Endothelial cell of umbilical vein (primary cell): ENCODE measurements around the gene CTNNA2. TPM values are rescaled to one million over a fixed set of nuclear protein-coding genes. Genes with fewer than 3 reads are reported as not detected.

ENCODE experiments used
- BruUV-seq: library from RNA; stranded (reverse); fragments of 400-500 nt; replicated peaks from 2 replicates; lab custom pipeline; 2021; lab: Mats Ljungman, UMichigan
- CTCF ChIA-PET: fragments of 300-600, 350-600 bp; sonication (Branson Sonifier 250); formaldehyde crosslinking; loops from one replicate; lab custom pipeline; 2021; ENCODE audit warnings: antibody characterized with exemption, inconsistent platforms; lab: Charles Lee
- POLR2A ChIA-PET: fragments of 300-600, 350-600 bp; sonication (Branson Sonifier 250); formaldehyde crosslinking; loops from one replicate; lab custom pipeline; 2021; ENCODE audit warnings: antibody characterized with exemption, inconsistent platforms; lab: Charles Lee
- DNase-seq: peaks from one replicate; pipeline ENCODE4 v3.0.0-alpha.2; 2011; ENCODE audit warnings: low read depth, low spot score
- FAIRE-seq: peaks from 2 replicates; lab custom pipeline; 2011; peaks lifted over from hg19 to GRCh38; lab: Jason Lieb, UNC
- H2AFZ ChIP-seq: 2 replicates; pipeline ENCODE4 v1.6.0; 2012; ENCODE audit warnings: low read depth, low read length, control low read depth, inconsistent platforms
- H3K27ac ChIP-seq: 2 replicates; pipeline ENCODE4 v1.5.1; 2011; ENCODE audit warnings: low read depth, mild to moderate bottlenecking, control low read depth, low read length, moderate library complexity; ENCODE audit not compliant: insufficient read depth
- H3K27me3 ChIP-seq, 2 experiments: 2 replicates each; pipeline versions ENCODE4 v1.6.0 to v1.6.1; 2011; ENCODE audit warnings: low read length in 2 of 2, mixed read lengths in 1 of 2; ENCODE audit not compliant: control insufficient read depth in 2 of 2, insufficient read depth in 2 of 2
- H3K36me3 ChIP-seq, 2 experiments: 2 replicates in 1 of 2; 3 replicates in 1 of 2; pipeline ENCODE4 v1.5.1; 2011; ENCODE audit warnings: low read length in 2 of 2, mild to moderate bottlenecking in 1 of 2, moderate library complexity in 1 of 2; ENCODE audit not compliant: control insufficient read depth in 2 of 2, insufficient read depth in 2 of 2; ENCODE audit errors: extremely low read depth in 1 of 2
- H3K4me1 ChIP-seq: 3 replicates; pipeline ENCODE4 v1.5.1; 2011; ENCODE audit warnings: mild to moderate bottlenecking, low read length; ENCODE audit not compliant: control insufficient read depth, insufficient read depth; ENCODE audit errors: extremely low read depth
- H3K4me2 ChIP-seq: 2 replicates; pipeline ENCODE4 v1.6.1; 2011; ENCODE audit warnings: low read length, control low read depth, mixed read lengths; ENCODE audit not compliant: insufficient read depth
- H3K4me3 ChIP-seq, 3 experiments: fragments of 200-600 bp in 1 of 3; sonication (generic), shearing (Covaris generic) in 1 of 3; replicated peaks in 1 of 3; 2 replicates each; pipeline ENCODE4 v1.5.1; 2011 to 2016; ENCODE audit warnings: control low read depth in 3 of 3, low read length in 3 of 3, mild to moderate bottlenecking in 2 of 3, inconsistent platforms in 1 of 3, low read depth in 1 of 3, moderate library complexity in 1 of 3; ENCODE audit not compliant: insufficient read depth in 1 of 3
- H3K79me2 ChIP-seq: 2 replicates; pipeline ENCODE4 v1.6.0; 2012; ENCODE audit warnings: low read length, inconsistent platforms; ENCODE audit not compliant: control insufficient read depth, insufficient read depth
- H3K9ac ChIP-seq: replicated peaks from 2 replicates; pipeline ENCODE3; 2011; ENCODE audit warnings: low read length, control low read depth; ENCODE audit not compliant: insufficient read depth; ENCODE audit errors: extremely low read depth
- H3K9me1 ChIP-seq: replicated peaks from 3 replicates; pipeline ENCODE4 v1.6.0; 2011; ENCODE audit warnings: mild to moderate bottlenecking, low read length; ENCODE audit not compliant: control insufficient read depth, insufficient read depth; ENCODE audit errors: extremely low read depth
- H3K9me3 ChIP-seq: replicated peaks from 2 replicates; pipeline ENCODE4 v1.5.1; 2012; ENCODE audit warnings: low read length, inconsistent platforms; ENCODE audit not compliant: control insufficient read depth, insufficient read depth
- H4K20me1 ChIP-seq: replicated peaks from 2 replicates; pipeline ENCODE3; 2011; ENCODE audit warnings: mild to moderate bottlenecking, low read length; ENCODE audit not compliant: control insufficient read depth, insufficient read depth; ENCODE audit errors: extremely low read depth
- EZH2 ChIP-seq: IDR thresholded peaks from 2 replicates; pipeline ENCODE4 v1.6.1; 2012; ENCODE audit warnings: borderline replicate concordance, low read depth, mild to moderate bottlenecking, moderate library complexity, low read length, inconsistent platforms; ENCODE audit not compliant: severe bottlenecking
- FOS ChIP-seq: IDR thresholded peaks from 2 replicates; pipeline ENCODE4 v1.6.1; 2011; ENCODE audit warnings: mild to moderate bottlenecking, low read length, moderate library complexity, borderline replicate concordance; ENCODE audit not compliant: insufficient read depth
- JUN ChIP-seq: IDR thresholded peaks from 2 replicates; pipeline ENCODE4 v1.6.1; 2011; ENCODE audit warnings: borderline replicate concordance, low read depth; ENCODE audit not compliant: insufficient read length, insufficient read depth
- MYC ChIP-seq: IDR thresholded peaks from one replicate; pipeline ENCODE4 v1.6.1; 2011; ENCODE audit warnings: mild to moderate bottlenecking, low read depth, low read length
- POLR2A ChIP-seq: IDR thresholded peaks from 2 replicates; pipeline ENCODE4 v1.6.1; 2012; ENCODE audit warnings: low read depth, mild to moderate bottlenecking, control low read depth, low read length
- POLR2AphosphoS5 ChIP-seq: IDR thresholded peaks from 2 replicates; pipeline ENCODE4 v1.6.1; 2012; ENCODE audit warnings: low read depth, mild to moderate bottlenecking, control low read depth, low read length, moderate library complexity; ENCODE audit not compliant: insufficient read depth
- dilution Hi-C: fragments of 300-500 bp; cut with MboI; formaldehyde crosslinking; loops from one replicate; pipeline ENCODE4 v1.15.0; 2019; ENCODE audit warnings: low sequenced_read_pairs; ENCODE audit not compliant: extremely low pct_ligation_motif_present
- intact Hi-C: fragments of 100-400 bp; cut with micrococcal nuclease; formaldehyde crosslinking; loops from one replicate; pipeline ENCODE4 v1.10.0; 2022
- polyA plus RNA-seq, 4 experiments: library from polyadenylated mRNA; depleted of rRNA in 3 of 4; stranded (reverse) in 3 of 4; unstranded in 1 of 4; fragments of >200 nt; gene quantifications; 2 replicates each; pipeline versions ENCODE4 v1.2.1 to v1.2.3, GENCODE V29; 2011 to 2012; ENCODE audit warnings: missing spikeins in 1 of 4
- total RNA-seq: library from RNA; stranded (reverse); gene quantifications from 2 replicates; pipeline ENCODE4 v1.2.3, GENCODE V29; 2021
- TF ChIP-seq, protein P1 (sequence below), 2 donors: IDR thresholded peaks; 1 replicate in 1 of 2; 2 replicates in 1 of 2; pipeline ENCODE4 v1.5.1; 2011; ENCODE audit warnings: low read length in 2 of 2, mild to moderate bottlenecking in 2 of 2, moderate library complexity in 2 of 2, control low read depth in 1 of 2, inconsistent platforms in 1 of 2, low read depth in 1 of 2; ENCODE audit not compliant: insufficient read depth in 1 of 2; ENCODE audit errors: extremely low read depth in 1 of 2
- TF ChIP-seq, protein P2 (sequence below): IDR thresholded peaks from 2 replicates; pipeline ENCODE4 v1.6.1; 2011; ENCODE audit not compliant: insufficient read depth, insufficient read length

Gene CTNNA2
- total and polyA plus RNA-seq, 2 donors (not counting 3 experiments of a cell fraction or from before 2014, with no cell fraction given): not detected

DNA sequence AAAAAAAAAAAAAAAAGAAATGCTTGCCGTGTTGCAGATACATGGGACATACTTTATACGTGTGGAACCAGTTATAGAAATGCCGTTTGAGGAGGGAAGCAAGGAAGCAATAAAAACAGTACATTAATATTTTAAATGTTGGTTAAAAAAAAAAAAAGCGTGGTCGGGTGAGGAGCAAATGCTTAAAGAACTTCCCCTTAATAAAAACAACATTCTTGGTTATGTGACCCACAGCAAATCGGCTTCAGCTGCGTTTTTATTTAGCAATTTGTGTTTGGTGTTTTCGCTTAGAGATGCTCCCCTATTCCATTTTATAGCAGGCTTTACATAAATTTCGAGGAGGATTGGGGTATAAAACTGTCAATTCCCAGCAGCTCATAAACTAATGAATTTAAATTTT, 568.1 kb downstream of the CTNNA2 start:
- Histone ChIP-seq H3K27me3 (no peaks in the 10 kb centered on the region), H3K9ac (no peak overlapping the region), H3K9me1 (no peaks in the 10 kb centered on the region), H3K79me2 (no peaks in the 10 kb centered on the region), H4K20me1 (no peaks in the 10 kb centered on the region), H3K4me1 (no peaks in the 10 kb centered on the region), H3K4me3 (no peak overlapping the region), H3K9me3 (no peaks in the 10 kb centered on the region), H2AFZ (no peak overlapping the region), H3K27ac (no peak overlapping the region), H3K4me2 (no peak overlapping the region), H3K36me3 (no peaks in the 10 kb centered on the region)
- dilution Hi-C loops: no loop called here
- POLR2A ChIA-PET: no interaction called here
- BruUV-seq: no TSS peak
- no peak for DNase-seq
- CTCF ChIA-PET: no interaction called here
- no peak for TF ChIP-seq FOS
- TF ChIP-seq, protein P1, sequence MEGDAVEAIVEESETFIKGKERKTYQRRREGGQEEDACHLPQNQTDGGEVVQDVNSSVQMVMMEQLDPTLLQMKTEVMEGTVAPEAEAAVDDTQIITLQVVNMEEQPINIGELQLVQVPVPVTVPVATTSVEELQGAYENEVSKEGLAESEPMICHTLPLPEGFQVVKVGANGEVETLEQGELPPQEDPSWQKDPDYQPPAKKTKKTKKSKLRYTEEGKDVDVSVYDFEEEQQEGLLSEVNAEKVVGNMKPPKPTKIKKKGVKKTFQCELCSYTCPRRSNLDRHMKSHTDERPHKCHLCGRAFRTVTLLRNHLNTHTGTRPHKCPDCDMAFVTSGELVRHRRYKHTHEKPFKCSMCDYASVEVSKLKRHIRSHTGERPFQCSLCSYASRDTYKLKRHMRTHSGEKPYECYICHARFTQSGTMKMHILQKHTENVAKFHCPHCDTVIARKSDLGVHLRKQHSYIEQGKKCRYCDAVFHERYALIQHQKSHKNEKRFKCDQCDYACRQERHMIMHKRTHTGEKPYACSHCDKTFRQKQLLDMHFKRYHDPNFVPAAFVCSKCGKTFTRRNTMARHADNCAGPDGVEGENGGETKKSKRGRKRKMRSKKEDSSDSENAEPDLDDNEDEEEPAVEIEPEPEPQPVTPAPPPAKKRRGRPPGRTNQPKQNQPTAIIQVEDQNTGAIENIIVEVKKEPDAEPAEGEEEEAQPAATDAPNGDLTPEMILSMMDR (IDR thresholded peaks at IDR 0.05; ENCODE audit: extremely low read depth in 1 of 2, insufficient read depth in 1 of 2, low read depth in 1 of 2, low read length in 2 of 2): no peak
- no peak for TF ChIP-seq POLR2A
- no peak for TF ChIP-seq MYC
- TF ChIP-seq EZH2: no peak
- TF ChIP-seq POLR2AphosphoS5: no peak
- TF ChIP-seq, protein P2, sequence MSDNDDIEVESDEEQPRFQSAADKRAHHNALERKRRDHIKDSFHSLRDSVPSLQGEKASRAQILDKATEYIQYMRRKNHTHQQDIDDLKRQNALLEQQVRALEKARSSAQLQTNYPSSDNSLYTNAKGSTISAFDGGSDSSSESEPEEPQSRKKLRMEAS: no peak
- TF ChIP-seq JUN: no peak
- FAIRE-seq: no peak
- intact Hi-C loops: no loop called here
